ENCODE measurements around the gene AMN. TPM values are rescaled to one million over a fixed set of nuclear protein-coding genes. Genes with fewer than 3 reads are reported as not detected.
"Not testable (repeated sequence)": the region's sequence is repeated elsewhere in the genome, so short reads cannot be mapped to it uniquely, and the experiment has no call there.

Gene AMN
- total and polyA plus RNA-seq, 9 donors: 0.21 to 11.7 (median 0.56) TPM

- Histone ChIP-seq H3K9me3 (replicated peaks; ENCODE audit: control insufficient read depth, low read depth, low read length) (no peaks in the 10 kb centered on the region), H3K27ac (ENCODE audit: low read length) (no peak overlapping the region), H3K4me3 (ENCODE audit: low read length) (no peak overlapping the region), H3K27me3 (ENCODE audit: control insufficient read depth, insufficient read depth, low read length) (no peaks in the 10 kb centered on the region), H3K4me1 (ENCODE audit: control insufficient read depth, insufficient read depth, low read length) (peaks cover 9% of the 10 kb centered on the region), H3K36me3 (ENCODE audit: control insufficient read depth, insufficient read depth, low read length) (peaks cover 18% of the 10 kb centered on the region)
- DNase-seq: no peak
- WGBS (ENCODE audit: insufficient coverage): 95% methylated on average over 9 of the region's 14 CpGs
These were observed 38.9 kb upstream of the AMN start for GRCh38 chr14:102883554-102883953.

- WGBS (ENCODE audit: insufficient coverage): 95% methylated on average over 17 of the region's 22 CpGs
- DNase-seq: no peak
- Histone ChIP-seq H3K27ac (ENCODE audit: low read length) (no peak overlapping the region), H3K9me3 (replicated peaks; ENCODE audit: control insufficient read depth, low read depth, low read length) (no peaks in the 10 kb centered on the region), H3K36me3 (ENCODE audit: control insufficient read depth, insufficient read depth, low read length) (peaks cover 18% of the 10 kb centered on the region), H3K4me3 (ENCODE audit: low read length) (no peak overlapping the region), H3K27me3 (ENCODE audit: control insufficient read depth, insufficient read depth, low read length) (no peaks in the 10 kb centered on the region), H3K4me1 (ENCODE audit: control insufficient read depth, insufficient read depth, low read length) (peaks cover 9% of the 10 kb centered on the region)
These were observed 36.6 kb upstream of the AMN start for GRCh38 chr14:102885737-102886447.

GRCh38 chr14:102888748-102889147 is 33.7 kb upstream of the AMN start:
- WGBS (ENCODE audit: insufficient coverage): no CpG with 5 or more reads among the region's 1 CpG
- no peak overlapping the region for H3K4me3 ChIP-seq (ENCODE audit: low read length)
- no peaks in the 10 kb centered on the region for H3K27me3 ChIP-seq (ENCODE audit: control insufficient read depth, insufficient read depth, low read length)
- peaks cover 18% of the 10 kb centered on the region for H3K36me3 ChIP-seq (ENCODE audit: control insufficient read depth, insufficient read depth, low read length)
- H3K9me3 ChIP-seq (replicated peaks; ENCODE audit: control insufficient read depth, low read depth, low read length): no peaks in the 10 kb centered on the region
- no peak for DNase-seq
- no peak overlapping the region for H3K27ac ChIP-seq (ENCODE audit: low read length)
- H3K4me1 ChIP-seq (ENCODE audit: control insufficient read depth, insufficient read depth, low read length): peaks cover 2% of the 10 kb centered on the region

- Histone ChIP-seq H3K4me3 (ENCODE audit: low read length) (no peak overlapping the region), H3K27me3 (ENCODE audit: control insufficient read depth, insufficient read depth, low read length) (no peaks in the 10 kb centered on the region), H3K27ac (ENCODE audit: low read length) (no peak overlapping the region), H3K4me1 (ENCODE audit: control insufficient read depth, insufficient read depth, low read length) (peaks cover 4% of the 10 kb centered on the region), H3K9me3 (replicated peaks; ENCODE audit: control insufficient read depth, low read depth, low read length) (no peaks in the 10 kb centered on the region), H3K36me3 (ENCODE audit: control insufficient read depth, insufficient read depth, low read length) (peaks cover 20% of the 10 kb centered on the region)
- WGBS (ENCODE audit: insufficient coverage): 97% methylated on average over 3 of the region's 7 CpGs
- DNase-seq: no peak
These were observed 32.8 kb upstream of the AMN start for GRCh38 chr14:102889615-102890014.

- H3K4me1 ChIP-seq (ENCODE audit: control insufficient read depth, insufficient read depth, low read length): peaks cover 4% of the 10 kb centered on the region
- H3K27me3 ChIP-seq (ENCODE audit: control insufficient read depth, insufficient read depth, low read length): no peaks in the 10 kb centered on the region
- WGBS (ENCODE audit: insufficient coverage): 79% methylated on average over 9 of the region's 15 CpGs
- no peak overlapping the region for H3K27ac ChIP-seq (ENCODE audit: low read length)
- H3K9me3 ChIP-seq (replicated peaks; ENCODE audit: control insufficient read depth, low read depth, low read length): no peaks in the 10 kb centered on the region
- DNase-seq: no peak
- peaks cover 22% of the 10 kb centered on the region for H3K36me3 ChIP-seq (ENCODE audit: control insufficient read depth, insufficient read depth, low read length)
- H3K4me3 ChIP-seq (ENCODE audit: low read length): no peak overlapping the region
These were observed 31.4 kb upstream of the AMN start for GRCh38 chr14:102891111-102891510.

GRCh38 chr14:102891556-102891955 is 30.9 kb upstream of the AMN start:
- peaks cover 4% of the 10 kb centered on the region for H3K4me1 ChIP-seq (ENCODE audit: control insufficient read depth, insufficient read depth, low read length)
- H3K4me3 ChIP-seq (ENCODE audit: low read length): no peak overlapping the region
- no peaks in the 10 kb centered on the region for H3K9me3 ChIP-seq (replicated peaks; ENCODE audit: control insufficient read depth, low read depth, low read length)
- DNase-seq: no peak
- peaks cover 18% of the 10 kb centered on the region for H3K36me3 ChIP-seq (ENCODE audit: control insufficient read depth, insufficient read depth, low read length)
- H3K27ac ChIP-seq (ENCODE audit: low read length): no peak overlapping the region
- WGBS (ENCODE audit: insufficient coverage): 83% methylated on average over 1 of the region's 4 CpGs
- H3K27me3 ChIP-seq (ENCODE audit: control insufficient read depth, insufficient read depth, low read length): no peaks in the 10 kb centered on the region

GRCh38 chr14:102892651-102893050 is 29.8 kb upstream of the AMN start:
- Histone ChIP-seq H3K27ac (ENCODE audit: low read length) (no peak overlapping the region), H3K4me1 (ENCODE audit: control insufficient read depth, insufficient read depth, low read length) (peaks cover 4% of the 10 kb centered on the region), H3K9me3 (replicated peaks; ENCODE audit: control insufficient read depth, low read depth, low read length) (no peaks in the 10 kb centered on the region), H3K36me3 (ENCODE audit: control insufficient read depth, insufficient read depth, low read length) (peaks cover 15% of the 10 kb centered on the region), H3K4me3 (ENCODE audit: low read length) (no peak overlapping the region), H3K27me3 (ENCODE audit: control insufficient read depth, insufficient read depth, low read length) (no peaks in the 10 kb centered on the region)
- 87% methylated on average over 6 of the region's 8 CpGs for WGBS (ENCODE audit: insufficient coverage)
- DNase-seq: no peak

- no peak overlapping the region for H3K4me3 ChIP-seq (ENCODE audit: low read length)
- DNase-seq: peak; percentile 94
- H3K36me3 ChIP-seq (ENCODE audit: control insufficient read depth, insufficient read depth, low read length): peaks cover 19% of the 10 kb centered on the region
- H3K27me3 ChIP-seq (ENCODE audit: control insufficient read depth, insufficient read depth, low read length): no peaks in the 10 kb centered on the region
- H3K4me1 ChIP-seq (ENCODE audit: control insufficient read depth, insufficient read depth, low read length): peaks cover 4% of the 10 kb centered on the region
- H3K27ac ChIP-seq (ENCODE audit: low read length): no peak overlapping the region
- 18% methylated on average over 6 of the region's 9 CpGs for WGBS (ENCODE audit: insufficient coverage)
- H3K9me3 ChIP-seq (replicated peaks; ENCODE audit: control insufficient read depth, low read depth, low read length): no peaks in the 10 kb centered on the region
These were observed 29.0 kb upstream of the AMN start for GRCh38 chr14:102893452-102893851.

- H3K4me1 ChIP-seq (ENCODE audit: control insufficient read depth, insufficient read depth, low read length); H3K27me3 ChIP-seq (ENCODE audit: control insufficient read depth, insufficient read depth, low read length); H3K4me3 ChIP-seq (ENCODE audit: low read length); H3K9me3 ChIP-seq (replicated peaks; ENCODE audit: control insufficient read depth, low read depth, low read length); DNase-seq; H3K27ac ChIP-seq (ENCODE audit: low read length): not testable (repeated sequence)
- H3K36me3 ChIP-seq (ENCODE audit: control insufficient read depth, insufficient read depth, low read length): peaks cover 21% of the 10 kb centered on the region
These were observed 25.7 kb upstream of the AMN start for GRCh38 chr14:102896735-102897134.

GRCh38 chr14:102897299-102898027 is 25.0 kb upstream of the AMN start:
- H3K27me3 ChIP-seq (ENCODE audit: control insufficient read depth, insufficient read depth, low read length): no peaks in the 10 kb centered on the region
- peaks cover 21% of the 10 kb centered on the region for H3K36me3 ChIP-seq (ENCODE audit: control insufficient read depth, insufficient read depth, low read length)
- no peak for DNase-seq
- no peak overlapping the region for H3K4me3 ChIP-seq (ENCODE audit: low read length)
- peaks cover 4% of the 10 kb centered on the region for H3K4me1 ChIP-seq (ENCODE audit: control insufficient read depth, insufficient read depth, low read length)
- no peak overlapping the region for H3K27ac ChIP-seq (ENCODE audit: low read length)
- no peaks in the 10 kb centered on the region for H3K9me3 ChIP-seq (replicated peaks; ENCODE audit: control insufficient read depth, low read depth, low read length)
- WGBS (ENCODE audit: insufficient coverage): 92% methylated on average over 8 of the region's 14 CpGs

Measured in muscle of leg (tissue), 11 donors.